ENCODE data around the gene SH2D3A. TPM values are rescaled to one million over a fixed set of nuclear protein-coding genes. Genes with fewer than 3 reads are reported as not detected.

The SH2D3A gene
- total RNA-seq, 1 experiment from 2014 or later, result 30.3 TPM

GRCh38 chr19:6720369-6721137 is 46.7 kb downstream of the SH2D3A start, which contains the start of gene C3:
C3 (minus strand) TSS chr19:6720650; CDS start chr19:6720589, 61 bp downstream.
- Mint-ChIP-seq H3K4me3 (no peak within 1 kb of the TSS), H3K9me3 (peaks cover 8% of the 10 kb centered on the region), H3K27ac (peak within 1 kb of the TSS; percentile 24; the same call in 1 of the 2 replicates), H3K4me1 (peaks cover 16% of the 10 kb centered on the region), H3K36me3 (no peaks in the 10 kb centered on the region), H3K27me3 (ENCODE audit: low read depth) (peaks cover 4% of the 10 kb centered on the region; the same call in 1 of the 2 replicates)
- ChIA-PET CTCF (interaction anchor here (1.1 kb wide), 2 partner anchors 9 to 13 kb away, joined by 3 to 4 read pairs; no protein-coding TSS in a partner anchor), POLR2A (no interaction called here)
- no peak for ATAC-seq
- TF ChIP-seq GABPB1 (CRISPR knock-in tag; IDR thresholded peaks at IDR 0.05), result peak; percentile 72; the same call in 1 of the 2 replicates
- TF ChIP-seq GRHL2 (CRISPR knock-in tag; IDR thresholded peaks at IDR 0.05; ENCODE audit: insufficient replicate concordance, severe bottlenecking), result no peak
- DNase-seq (ENCODE audit: low spot score), result no peak

GRCh38 chr19:6719992-6720368 is 47.3 kb downstream of the SH2D3A start:
- Mint-ChIP-seq H3K36me3 (no peaks in the 10 kb centered on the region), H3K4me1 (peaks cover 16% of the 10 kb centered on the region), H3K9me3 (peaks cover 8% of the 10 kb centered on the region), H3K27ac (no peak overlapping the region), H3K27me3 (ENCODE audit: low read depth) (peaks cover 4% of the 10 kb centered on the region; the same call in 1 of the 2 replicates), H3K4me3 (no peak overlapping the region)
- DNase-seq (ENCODE audit: low spot score) (no peak), ATAC-seq (no peak)
- TF ChIP-seq E2F5 (CRISPR knock-in tag; IDR thresholded peaks at IDR 0.05) (no peak), RELA (CRISPR knock-in tag; IDR thresholded peaks at IDR 0.05; ENCODE audit: borderline replicate concordance) (no peak), FOXJ3 (CRISPR knock-in tag; IDR thresholded peaks at IDR 0.05; ENCODE audit: borderline replicate concordance) (no peak), TCF7 (CRISPR knock-in tag; IDR thresholded peaks at IDR 0.05; ENCODE audit: low read depth) (no peak)
- TF ChIP-seq, protein P1, sequence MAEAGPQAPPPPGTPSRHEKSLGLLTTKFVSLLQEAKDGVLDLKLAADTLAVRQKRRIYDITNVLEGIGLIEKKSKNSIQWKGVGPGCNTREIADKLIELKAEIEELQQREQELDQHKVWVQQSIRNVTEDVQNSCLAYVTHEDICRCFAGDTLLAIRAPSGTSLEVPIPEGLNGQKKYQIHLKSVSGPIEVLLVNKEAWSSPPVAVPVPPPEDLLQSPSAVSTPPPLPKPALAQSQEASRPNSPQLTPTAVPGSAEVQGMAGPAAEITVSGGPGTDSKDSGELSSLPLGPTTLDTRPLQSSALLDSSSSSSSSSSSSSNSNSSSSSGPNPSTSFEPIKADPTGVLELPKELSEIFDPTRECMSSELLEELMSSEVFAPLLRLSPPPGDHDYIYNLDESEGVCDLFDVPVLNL (CRISPR knock-in tag; IDR thresholded peaks at IDR 0.05; ENCODE audit: borderline replicate concordance, low read depth), result no peak
- ChIA-PET POLR2A (no interaction called here), CTCF (interaction anchor here (1.1 kb wide), 2 partner anchors 9 to 13 kb away, joined by 3 to 4 read pairs; no protein-coding TSS in a partner anchor)

GRCh38 chr19:6719540-6719861 is 47.7 kb downstream of the SH2D3A start:
- no peak for ATAC-seq
- H3K4me1 Mint-ChIP-seq, result peaks cover 16% of the 10 kb centered on the region
- H3K4me3 Mint-ChIP-seq, result no peak overlapping the region
- ChIA-PET POLR2A (no interaction called here), CTCF (no interaction called here)
- H3K27ac Mint-ChIP-seq, result no peak overlapping the region
- H3K27me3 Mint-ChIP-seq (ENCODE audit: low read depth), result peaks cover 4% of the 10 kb centered on the region; the same call in 1 of the 2 replicates
- H3K9me3 Mint-ChIP-seq, result peaks cover 8% of the 10 kb centered on the region
- no peak for DNase-seq (ENCODE audit: low spot score)
- no peaks in the 10 kb centered on the region for H3K36me3 Mint-ChIP-seq
- TF ChIP-seq, protein P2, sequence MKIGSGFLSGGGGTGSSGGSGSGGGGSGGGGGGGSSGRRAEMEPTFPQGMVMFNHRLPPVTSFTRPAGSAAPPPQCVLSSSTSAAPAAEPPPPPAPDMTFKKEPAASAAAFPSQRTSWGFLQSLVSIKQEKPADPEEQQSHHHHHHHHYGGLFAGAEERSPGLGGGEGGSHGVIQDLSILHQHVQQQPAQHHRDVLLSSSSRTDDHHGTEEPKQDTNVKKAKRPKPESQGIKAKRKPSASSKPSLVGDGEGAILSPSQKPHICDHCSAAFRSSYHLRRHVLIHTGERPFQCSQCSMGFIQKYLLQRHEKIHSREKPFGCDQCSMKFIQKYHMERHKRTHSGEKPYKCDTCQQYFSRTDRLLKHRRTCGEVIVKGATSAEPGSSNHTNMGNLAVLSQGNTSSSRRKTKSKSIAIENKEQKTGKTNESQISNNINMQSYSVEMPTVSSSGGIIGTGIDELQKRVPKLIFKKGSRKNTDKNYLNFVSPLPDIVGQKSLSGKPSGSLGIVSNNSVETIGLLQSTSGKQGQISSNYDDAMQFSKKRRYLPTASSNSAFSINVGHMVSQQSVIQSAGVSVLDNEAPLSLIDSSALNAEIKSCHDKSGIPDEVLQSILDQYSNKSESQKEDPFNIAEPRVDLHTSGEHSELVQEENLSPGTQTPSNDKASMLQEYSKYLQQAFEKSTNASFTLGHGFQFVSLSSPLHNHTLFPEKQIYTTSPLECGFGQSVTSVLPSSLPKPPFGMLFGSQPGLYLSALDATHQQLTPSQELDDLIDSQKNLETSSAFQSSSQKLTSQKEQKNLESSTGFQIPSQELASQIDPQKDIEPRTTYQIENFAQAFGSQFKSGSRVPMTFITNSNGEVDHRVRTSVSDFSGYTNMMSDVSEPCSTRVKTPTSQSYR (CRISPR knock-in tag; IDR thresholded peaks at IDR 0.05), result no peak
- TF ChIP-seq, protein P3, sequence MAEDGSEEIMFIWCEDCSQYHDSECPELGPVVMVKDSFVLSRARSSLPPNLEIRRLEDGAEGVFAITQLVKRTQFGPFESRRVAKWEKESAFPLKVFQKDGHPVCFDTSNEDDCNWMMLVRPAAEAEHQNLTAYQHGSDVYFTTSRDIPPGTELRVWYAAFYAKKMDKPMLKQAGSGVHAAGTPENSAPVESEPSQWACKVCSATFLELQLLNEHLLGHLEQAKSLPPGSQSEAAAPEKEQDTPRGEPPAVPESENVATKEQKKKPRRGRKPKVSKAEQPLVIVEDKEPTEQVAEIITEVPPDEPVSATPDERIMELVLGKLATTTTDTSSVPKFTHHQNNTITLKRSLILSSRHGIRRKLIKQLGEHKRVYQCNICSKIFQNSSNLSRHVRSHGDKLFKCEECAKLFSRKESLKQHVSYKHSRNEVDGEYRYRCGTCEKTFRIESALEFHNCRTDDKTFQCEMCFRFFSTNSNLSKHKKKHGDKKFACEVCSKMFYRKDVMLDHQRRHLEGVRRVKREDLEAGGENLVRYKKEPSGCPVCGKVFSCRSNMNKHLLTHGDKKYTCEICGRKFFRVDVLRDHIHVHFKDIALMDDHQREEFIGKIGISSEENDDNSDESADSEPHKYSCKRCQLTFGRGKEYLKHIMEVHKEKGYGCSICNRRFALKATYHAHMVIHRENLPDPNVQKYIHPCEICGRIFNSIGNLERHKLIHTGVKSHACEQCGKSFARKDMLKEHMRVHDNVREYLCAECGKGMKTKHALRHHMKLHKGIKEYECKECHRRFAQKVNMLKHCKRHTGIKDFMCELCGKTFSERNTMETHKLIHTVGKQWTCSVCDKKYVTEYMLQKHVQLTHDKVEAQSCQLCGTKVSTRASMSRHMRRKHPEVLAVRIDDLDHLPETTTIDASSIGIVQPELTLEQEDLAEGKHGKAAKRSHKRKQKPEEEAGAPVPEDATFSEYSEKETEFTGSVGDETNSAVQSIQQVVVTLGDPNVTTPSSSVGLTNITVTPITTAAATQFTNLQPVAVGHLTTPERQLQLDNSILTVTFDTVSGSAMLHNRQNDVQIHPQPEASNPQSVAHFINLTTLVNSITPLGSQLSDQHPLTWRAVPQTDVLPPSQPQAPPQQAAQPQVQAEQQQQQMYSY (CRISPR knock-in tag; IDR thresholded peaks at IDR 0.05), result no peak
- TF ChIP-seq NFE2L1 (CRISPR knock-in tag; IDR thresholded peaks at IDR 0.05), result no peak
- no peak for TF ChIP-seq TP53 (CRISPR knock-in tag; IDR thresholded peaks at IDR 0.05)
- no peak for TF ChIP-seq NR2C2 (CRISPR knock-in tag; IDR thresholded peaks at IDR 0.05)
- TF ChIP-seq USF2 (CRISPR knock-in tag; IDR thresholded peaks at IDR 0.05), result no peak
- no peak for TF ChIP-seq NR1H2 (CRISPR knock-in tag; IDR thresholded peaks at IDR 0.05)
- no peak for TF ChIP-seq JAZF1 (CRISPR knock-in tag; IDR thresholded peaks at IDR 0.05)
- no peak for TF ChIP-seq AR (CRISPR knock-in tag; IDR thresholded peaks at IDR 0.05)
- no peak for TF ChIP-seq SOX15 (CRISPR knock-in tag; IDR thresholded peaks at IDR 0.05)
